Ovary (tissue), 9 donors: ENCODE measurements around the gene COX19. TPM values are rescaled to one million over a fixed set of nuclear protein-coding genes. Genes with fewer than 3 reads are reported as not detected.
A peak's percentile ranks its signal among the peaks of the same experiment; 100 is the strongest.

Experiments
- DNase-seq, 5 donors: peaks; one replicate each; pipeline ENCODE4 v3.0.0-alpha.2; 2019 to 2020
- H3K27ac ChIP-seq, 2 donors: fragments of 200-600 bp; one replicate each; pipeline versions ENCODE4 v1.5.1 to v1.8.0; 2019 to 2022
- H3K27me3 ChIP-seq: fragments of 200-600 bp; one replicate; pipeline ENCODE4 v1.8.0; 2022
- H3K36me3 ChIP-seq: fragments of 200-600 bp; sonication (generic); one replicate; pipeline ENCODE4 v1.5.1; 2019
- H3K4me1 ChIP-seq: one replicate; pipeline ENCODE4 v1.8.1; 2013; ENCODE audit warnings: mild to moderate bottlenecking, moderate library complexity; ENCODE audit not compliant: insufficient read depth
- H3K4me3 ChIP-seq: fragments of 200-600 bp; sonication (generic); one replicate; pipeline ENCODE4 v1.5.1; 2017
- H3K9me3 ChIP-seq, 2 donors: fragments of 200-600 bp in 1 of 2; sonication (generic) in 1 of 2; one replicate each; pipeline versions ENCODE4 v1.5.1 to v1.8.1; 2013 to 2019; ENCODE audit warnings: mild to moderate bottlenecking in 1 of 2, moderate library complexity in 1 of 2
- EP300 ChIP-seq: sonication (generic); formaldehyde crosslinking; IDR thresholded peaks from one replicate; pipeline ENCODE4 v1.6.1; 2017; ENCODE audit warnings: antibody characterized with exemption
- POLR2A ChIP-seq: fragments of 450-650 bp; IDR thresholded peaks from one replicate; pipeline ENCODE4 v1.6.1; 2017; ENCODE audit warnings: antibody characterized with exemption, mild to moderate bottlenecking, moderate library complexity
- WGBS, 3 donors: extraction: QIAGEN DNeasy Blood & Tissue Kit in 1 of 3; methylation state at CpG; one replicate each; pipeline versions ENCODE4 v1.1.5 to v1.1.7; 2013 to 2017; 5-methylcytosine and 5-hydroxymethylcytosine counted together
- intact Hi-C, 4 donors: fragments of 100-400 bp; cut with DNase I; formaldehyde crosslinking; loops; one replicate each; pipeline versions ENCODE4 v1.11.0 to v1.15.1; 2022 to 2023
- polyA plus RNA-seq, 2 donors: library from polyadenylated mRNA; stranded (reverse); fragments of 200-250 nt in 1 of 2; fragments of 350-450 nt in 1 of 2; fragmentation: Illumina TruSeq in 1 of 2; extraction: RNeasy Lipid Tissue Mini Kit (QIAGEN cat#74804) in 1 of 2; gene quantifications; one replicate each; pipeline ENCODE4 v1.2.3, GENCODE V29; 2013 to 2014
- total RNA-seq, 7 donors: library from RNA; depleted of rRNA in 2 of 7; stranded (reverse); fragments of >200 nt in 2 of 7; fragmentation: NEBNext Ultra II Directional in 3 of 7; extraction: Animal tissue kit (Norgen Biotek cat#: 25700) in 3 of 7; gene quantifications; one replicate each; pipeline versions ENCODE4 v1.1.0 to v1.2.4, GENCODE V29; 2016 to 2023
- TF ChIP-seq, protein P1 (sequence below), 3 donors: fragments of 450-650 bp in 2 of 3; fragments of 200-600 bp in 1 of 3; IDR thresholded peaks; one replicate each; pipeline versions ENCODE4 v1.5.1 to v1.8.0; 2016 to 2022; ENCODE audit warnings: antibody characterized with exemption in 3 of 3, mild to moderate bottlenecking in 1 of 3
- donor health status: DM: no; HTN: no; CAD: no; lungs with moderate emphysema.
- donor health status: DM: no; HTN: no; CAD: no.
- donor health status: Bipolar disorder and iron deficiency.
- donor health status: DM: yes; HTN: yes; CAD: no.
- donor health status: DM: no; HTN: no; CAD: no.
- donor health status: DM: yes; HTN: yes; CAD: no.

Gene COX19
- total and polyA plus RNA-seq, 9 donors = 6.7 to 15.2 (median 10.3) TPM

- Histone ChIP-seq H3K4me3 (no peak overlapping the region), H3K27ac (no peak overlapping the region), H3K4me1 (no peaks in the 10 kb centered on the region), H3K36me3 (no peaks in the 10 kb centered on the region), H3K27me3 (peaks cover 5% of the 10 kb centered on the region), H3K9me3 (no peaks in the 10 kb centered on the region)
- 64 to 72% (median 65%) methylated on average over 31 to 32 of the region's 32 CpGs for WGBS, 3 donors
- DNase-seq = peak in 2 of 5 donors; percentile 10 to 34
- TF ChIP-seq EP300 (no peak), POLR2A (no peak)
- TF ChIP-seq, protein P1, sequence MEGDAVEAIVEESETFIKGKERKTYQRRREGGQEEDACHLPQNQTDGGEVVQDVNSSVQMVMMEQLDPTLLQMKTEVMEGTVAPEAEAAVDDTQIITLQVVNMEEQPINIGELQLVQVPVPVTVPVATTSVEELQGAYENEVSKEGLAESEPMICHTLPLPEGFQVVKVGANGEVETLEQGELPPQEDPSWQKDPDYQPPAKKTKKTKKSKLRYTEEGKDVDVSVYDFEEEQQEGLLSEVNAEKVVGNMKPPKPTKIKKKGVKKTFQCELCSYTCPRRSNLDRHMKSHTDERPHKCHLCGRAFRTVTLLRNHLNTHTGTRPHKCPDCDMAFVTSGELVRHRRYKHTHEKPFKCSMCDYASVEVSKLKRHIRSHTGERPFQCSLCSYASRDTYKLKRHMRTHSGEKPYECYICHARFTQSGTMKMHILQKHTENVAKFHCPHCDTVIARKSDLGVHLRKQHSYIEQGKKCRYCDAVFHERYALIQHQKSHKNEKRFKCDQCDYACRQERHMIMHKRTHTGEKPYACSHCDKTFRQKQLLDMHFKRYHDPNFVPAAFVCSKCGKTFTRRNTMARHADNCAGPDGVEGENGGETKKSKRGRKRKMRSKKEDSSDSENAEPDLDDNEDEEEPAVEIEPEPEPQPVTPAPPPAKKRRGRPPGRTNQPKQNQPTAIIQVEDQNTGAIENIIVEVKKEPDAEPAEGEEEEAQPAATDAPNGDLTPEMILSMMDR (IDR thresholded peaks at IDR 0.05) = no peak
- intact Hi-C loops = no loop called here
These were observed 17.7 kb downstream of the COX19 start for GRCh38 chr7:957418-958220.

- Histone ChIP-seq H3K4me3 (no peak overlapping the region), H3K9me3 (no peaks in the 10 kb centered on the region), H3K27me3 (peaks cover 5% of the 10 kb centered on the region), H3K36me3 (no peaks in the 10 kb centered on the region), H3K4me1 (no peaks in the 10 kb centered on the region), H3K27ac (no peak overlapping the region)
- WGBS, 3 donors = 72 to 85% (median 78%) methylated on average over 10 of the region's 10 CpGs
- DNase-seq = peak in 2 of 5 donors; percentile 7 to 19
- intact Hi-C loops = no loop called here
- no peak for TF ChIP-seq POLR2A
- TF ChIP-seq, protein P1 (IDR thresholded peaks at IDR 0.05) = no peak
- TF ChIP-seq EP300 = no peak
These were observed 19.3 kb downstream of the COX19 start for GRCh38 chr7:956031-956430.

- Histone ChIP-seq H3K27ac (no peak within 1 kb of the TSS), H3K27me3 (peaks cover 5% of the 10 kb centered on the region), H3K9me3 (no peaks in the 10 kb centered on the region), H3K4me1 (no peaks in the 10 kb centered on the region), H3K4me3 (peak within 1 kb of the TSS; percentile 35), H3K36me3 (no peaks in the 10 kb centered on the region)
- intact Hi-C loops = no loop called here
- 8 to 25% (median 14%) methylated on average over 14 to 115 of the region's 115 CpGs for WGBS, 3 donors
- DNase-seq = peak in 2 of 5 donors; percentile 21 to 59
- no peak for TF ChIP-seq POLR2A
- TF ChIP-seq, protein P1 (IDR thresholded peaks at IDR 0.05) = peak in 1 of 3 donors; percentile 12
These were observed 20.8 kb downstream of the COX19 start, which contains the start of gene ADAP1 for GRCh38 chr7:954330-955238. Gene ADAP1, minus strand, starts transcription at chr7:954680. Its CDS starts 203 bp downstream, at chr7:954477.

- peak overlapping the region; percentile 35 for H3K4me3 ChIP-seq
- 0 to 2% (median 1%) methylated on average over 9 to 78 of the region's 78 CpGs for WGBS, 3 donors
- TF ChIP-seq, protein P1 (IDR thresholded peaks at IDR 0.05) = no peak
- TF ChIP-seq POLR2A (no peak), EP300 (no peak)
- no peaks in the 10 kb centered on the region for H3K9me3 ChIP-seq
- DNase-seq = peak in 2 of 5 donors; percentile 19 to 54
- peaks cover 5% of the 10 kb centered on the region for H3K27me3 ChIP-seq
- H3K27ac ChIP-seq = no peak overlapping the region
- intact Hi-C loops = no loop called here
- no peaks in the 10 kb centered on the region for H3K36me3 ChIP-seq
- H3K4me1 ChIP-seq = no peaks in the 10 kb centered on the region
These were observed 21.6 kb downstream of the COX19 start for GRCh38 chr7:953547-954327.
